Ectodermal cell (in vitro differentiated cells): ENCODE results near the gene HOXB2.
A peak's percentile ranks its signal among the peaks of the same experiment; 100 is the strongest.
"Not testable (repeated sequence)": the region's sequence is repeated elsewhere in the genome, so short reads cannot be mapped to it uniquely, and the experiment has no call there.

ENCODE experiments used
- H3K27ac ChIP-seq: 2 replicates; pipeline ENCODE4 v1.7.0; 2013; ENCODE audit warnings: mild to moderate bottlenecking, low read depth, low read length; ENCODE audit not compliant: insufficient read depth, poor library complexity, severe bottlenecking
- H3K27me3 ChIP-seq: 2 replicates; pipeline ENCODE4 v1.7.0; 2013; ENCODE audit warnings: mild to moderate bottlenecking, low read length; ENCODE audit not compliant: insufficient read depth, control insufficient read depth, poor library complexity, severe bottlenecking
- H3K36me3 ChIP-seq: one replicate; pipeline ENCODE4 v1.7.0; 2013; ENCODE audit warnings: low read length; ENCODE audit not compliant: control insufficient read depth, insufficient read depth
- H3K4me1 ChIP-seq: one replicate; pipeline ENCODE4 v1.7.0; 2013; ENCODE audit warnings: low read length; ENCODE audit not compliant: control insufficient read depth, insufficient read depth
- H3K4me3 ChIP-seq: 2 replicates; pipeline ENCODE4 v1.7.0; 2013; ENCODE audit warnings: low read depth, low read length, control low read depth; ENCODE audit not compliant: insufficient read depth
- H3K9me3 ChIP-seq: 2 replicates; pipeline ENCODE4 v1.7.0; 2013; ENCODE audit warnings: mild to moderate bottlenecking, low read length, moderate library complexity; ENCODE audit not compliant: control insufficient read depth
- WGBS, 2 experiments: methylation state at CpG; one replicate each; pipeline ENCODE4 v1.1.7; 2013; ENCODE audit warnings: missing lambda C conversion rate in 2 of 2; 5-methylcytosine and 5-hydroxymethylcytosine counted together

HOXB2 gene

DNA sequence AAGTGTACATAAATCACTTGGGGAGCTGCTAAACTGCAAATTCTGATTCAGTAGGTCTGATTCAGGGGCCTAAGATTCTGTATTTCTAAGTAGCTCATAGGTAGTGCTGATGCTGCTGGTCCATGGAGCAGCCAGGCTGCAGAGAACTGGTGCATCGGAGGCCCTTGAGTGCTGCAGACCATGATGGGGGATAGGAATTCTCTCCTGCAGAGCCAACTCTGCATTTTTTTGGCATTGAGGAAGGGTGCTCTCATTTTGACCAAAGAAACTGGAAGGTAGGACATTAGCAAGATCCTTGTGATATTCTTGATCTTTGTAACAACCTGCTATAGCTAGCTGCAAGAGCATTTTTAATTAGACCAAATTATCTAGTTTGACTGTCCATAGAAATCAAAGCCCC is 4.7 kb downstream of the HOXB2 start:
- Histone ChIP-seq H3K36me3 (no peaks in the 10 kb centered on the region), H3K9me3 (no peaks in the 10 kb centered on the region), H3K27me3 (peaks cover 90% of the 10 kb centered on the region), H3K4me1 (no peaks in the 10 kb centered on the region), H3K27ac (no peak overlapping the region), H3K4me3 (no peak overlapping the region)
- WGBS, 2 experiments: 49 to 64% methylated on average over 1 of the region's 1 CpG

DNA sequence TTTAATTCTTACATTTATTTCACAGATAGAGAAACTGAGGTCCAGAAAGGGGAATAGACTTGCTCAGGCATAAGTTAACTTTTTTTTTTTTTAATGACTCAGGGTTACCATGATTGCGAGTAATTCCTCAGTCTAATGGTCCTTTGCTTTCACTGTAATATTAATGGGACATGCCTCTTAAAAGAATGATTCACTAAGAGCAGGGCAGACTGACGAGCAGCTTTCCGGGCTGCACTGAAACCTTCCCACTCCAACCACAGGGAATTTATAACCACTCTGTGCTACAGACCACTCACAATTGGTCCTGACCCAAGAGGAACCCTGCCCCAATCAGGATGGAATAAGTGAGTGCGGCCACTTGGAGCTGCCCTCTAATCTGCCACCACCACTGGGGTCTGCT is 5.7 kb downstream of the HOXB2 start:
- peaks cover 83% of the 10 kb centered on the region for H3K27me3 ChIP-seq
- WGBS, 2 experiments: 87 to 91% methylated on average over 4 of the region's 4 CpGs
- no peaks in the 10 kb centered on the region for H3K4me1 ChIP-seq
- H3K9me3 ChIP-seq: no peaks in the 10 kb centered on the region
- no peak overlapping the region for H3K27ac ChIP-seq
- H3K36me3 ChIP-seq: no peaks in the 10 kb centered on the region
- H3K4me3 ChIP-seq: no peak overlapping the region

DNA sequence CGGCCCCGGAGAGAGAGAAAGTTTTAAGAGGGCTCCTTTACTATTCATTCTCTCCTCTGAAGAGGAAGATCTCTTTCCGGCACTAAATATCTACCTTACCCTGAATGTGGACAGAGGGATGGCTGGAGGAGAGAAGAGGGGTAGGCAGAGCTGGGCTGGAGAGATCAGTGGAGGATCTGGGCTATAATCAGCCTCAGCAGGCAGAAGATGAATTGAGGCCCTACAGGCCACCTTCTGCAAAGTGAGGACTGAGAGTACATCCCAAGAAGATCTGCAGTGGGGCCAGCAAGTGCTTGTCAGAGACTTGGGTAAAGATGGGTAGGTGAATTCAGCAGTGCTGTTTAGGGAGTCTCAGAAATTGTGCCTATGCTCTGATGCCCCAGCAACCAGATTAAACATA is 7.6 kb downstream of the HOXB2 start:
- Histone ChIP-seq H3K9me3 (no peaks in the 10 kb centered on the region), H3K27ac (no peak overlapping the region)

DNA sequence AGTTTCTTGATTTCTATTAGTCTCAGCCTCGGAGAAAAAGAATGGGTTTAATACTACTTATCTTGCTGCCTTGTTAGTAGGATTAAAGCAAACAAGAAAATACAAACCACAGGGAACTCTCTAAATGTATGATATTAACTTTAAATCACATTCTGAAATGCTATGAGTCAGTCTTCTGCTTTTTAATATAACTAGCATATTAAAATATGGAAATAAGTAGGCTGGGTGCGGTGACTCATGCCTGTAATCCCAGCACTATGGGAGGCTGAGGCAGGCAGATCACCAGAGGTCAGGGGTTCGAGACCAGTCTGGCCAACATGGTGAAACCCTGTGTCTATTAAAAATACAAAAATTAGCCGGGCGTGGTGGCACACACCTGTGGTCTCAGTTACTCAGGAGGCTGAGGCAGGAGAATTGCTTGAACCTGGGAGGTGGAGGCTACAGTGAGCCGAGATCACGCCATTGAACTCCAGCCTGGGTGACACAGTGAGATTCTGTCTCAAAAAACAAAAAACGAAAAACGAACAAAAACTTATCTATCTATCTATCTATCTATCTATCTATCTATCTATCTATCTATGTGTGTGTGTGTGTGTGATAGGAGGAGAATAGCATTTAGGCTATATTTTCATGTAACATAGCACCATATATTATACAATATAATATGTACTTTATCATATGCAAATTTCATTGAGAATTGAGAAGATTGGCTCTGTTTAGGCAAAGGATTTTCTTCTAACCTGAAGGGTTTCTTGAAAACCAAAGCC is 8.9 kb downstream of the HOXB2 start:
- H3K27me3 ChIP-seq: peaks cover 82% of the 10 kb centered on the region
- H3K4me3 ChIP-seq, H3K36me3 ChIP-seq, H3K27ac ChIP-seq, H3K9me3 ChIP-seq, H3K4me1 ChIP-seq: not testable (repeated sequence)
- WGBS, 2 experiments: 93 to 94% methylated on average over 7 of the region's 9 CpGs

More for the DNA sequence above, 7.6 kb downstream of the HOXB2 start:
- Histone ChIP-seq H3K4me1 (no peaks in the 10 kb centered on the region), H3K27me3 (peaks cover 82% of the 10 kb centered on the region), H3K4me3 (no peak overlapping the region), H3K36me3 (no peaks in the 10 kb centered on the region)
- WGBS, 2 experiments: 96 to 97% methylated on average over 2 to 3 of the region's 3 CpGs

DNA sequence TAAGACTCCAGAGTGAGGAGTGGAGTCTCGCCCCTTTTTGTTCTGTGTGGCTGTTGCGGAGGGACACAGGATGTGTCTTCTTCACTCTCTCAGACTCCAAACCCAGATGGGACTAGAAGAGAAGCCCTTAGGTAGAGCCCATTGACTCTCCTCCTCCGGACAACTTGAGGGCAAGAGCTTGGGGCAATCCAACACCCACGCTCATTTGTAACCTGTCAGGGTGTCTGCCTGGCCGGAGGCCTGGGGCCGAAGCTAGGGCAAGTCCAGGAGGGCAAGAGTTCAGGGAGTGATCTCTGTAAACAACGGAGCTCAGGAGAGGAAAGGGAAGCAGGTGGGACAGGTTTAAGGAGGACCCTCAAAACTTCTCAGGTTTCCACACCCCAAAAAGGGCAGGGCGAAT is 12.6 kb downstream of the HOXB2 start:
- Histone ChIP-seq H3K4me1 (peaks cover 27% of the 10 kb centered on the region), H3K36me3 (no peaks in the 10 kb centered on the region), H3K4me3 (no peak overlapping the region), H3K27me3 (peaks cover 85% of the 10 kb centered on the region), H3K9me3 (no peaks in the 10 kb centered on the region), H3K27ac (no peak overlapping the region)
- WGBS, 2 experiments: 80 to 84% methylated on average over 8 of the region's 8 CpGs

DNA sequence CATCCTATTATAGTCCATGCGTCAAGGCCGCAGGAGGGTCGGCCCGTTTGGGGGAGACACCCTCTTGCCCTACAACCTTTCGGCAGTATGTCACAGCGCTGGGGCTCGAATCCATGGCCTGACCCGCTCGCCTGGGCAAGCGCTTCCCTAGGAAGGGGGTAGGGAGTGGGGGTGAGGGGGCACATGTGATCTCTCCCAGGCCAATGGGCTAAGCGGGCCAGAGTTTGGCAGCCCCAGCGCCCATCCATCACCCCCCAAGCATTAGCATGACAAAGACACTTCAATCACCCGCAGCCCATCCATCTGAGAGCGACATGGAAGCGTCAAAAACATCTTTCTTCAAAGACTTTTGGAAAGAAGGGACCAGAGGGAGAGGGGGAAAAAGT is 14.0 kb downstream of the HOXB2 start, which contains the start of gene HOXB1:
Gene HOXB1, minus strand, starts transcription at position 125 of the 386 bp plus-strand sequence. Its CDS starts 107 bp downstream, at position 18.
- Histone ChIP-seq H3K4me3 (peak within 1 kb of the TSS; percentile 12), H3K27me3 (peaks cover 91% of the 10 kb centered on the region)
- 3% methylated on average over 15 of the region's 15 CpGs for WGBS, 2 experiments

DNA sequence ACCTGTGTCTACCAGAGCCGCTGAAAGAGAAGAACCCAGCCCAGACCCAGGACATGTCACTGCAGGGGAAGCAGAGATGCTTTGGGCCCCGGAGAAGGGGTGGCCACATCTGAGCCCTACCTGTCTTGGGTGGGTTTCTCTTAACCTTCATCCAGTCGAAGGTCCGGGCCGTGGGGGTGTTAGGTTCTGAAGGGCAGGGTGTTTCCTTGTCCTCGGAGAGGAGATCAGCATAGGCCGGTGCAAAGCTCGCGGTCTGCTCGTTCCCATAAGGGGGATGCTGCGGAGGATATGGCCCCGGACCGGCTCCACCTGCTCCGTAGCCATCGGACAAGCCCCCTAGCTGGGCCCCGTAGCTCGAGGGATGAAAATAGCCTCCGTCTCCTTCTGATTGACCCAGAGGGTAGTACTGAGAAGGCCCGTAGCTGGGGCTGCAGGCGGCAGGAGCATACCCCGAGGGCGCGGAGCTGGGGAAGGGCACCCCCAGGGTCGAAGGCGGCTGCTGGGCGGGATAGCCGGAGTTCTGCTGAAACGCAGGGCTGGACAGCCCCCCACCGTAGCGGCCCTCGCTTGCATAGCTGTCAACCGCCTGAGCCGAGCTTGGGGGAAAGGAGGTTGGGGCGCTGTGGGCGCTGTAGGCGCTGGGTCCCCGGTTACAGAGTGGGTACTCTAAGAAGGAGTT is 14.6 kb downstream of the HOXB2 start:
- no peaks in the 10 kb centered on the region for H3K9me3 ChIP-seq
- 26 to 29% methylated on average over 37 of the region's 37 CpGs for WGBS, 2 experiments
- H3K27me3 ChIP-seq: peaks cover 91% of the 10 kb centered on the region
- H3K27ac ChIP-seq: no peak overlapping the region
- peaks cover 32% of the 10 kb centered on the region for H3K4me1 ChIP-seq
- H3K4me3 ChIP-seq: peak overlapping the region; percentile 12
- no peaks in the 10 kb centered on the region for H3K36me3 ChIP-seq

More for the DNA sequence above, 14.0 kb downstream of the HOXB2 start, which contains the start of gene HOXB1:
- H3K36me3 ChIP-seq: no peaks in the 10 kb centered on the region
- H3K9me3 ChIP-seq: no peaks in the 10 kb centered on the region
- H3K4me1 ChIP-seq: peaks cover 32% of the 10 kb centered on the region
- H3K27ac ChIP-seq: peak within 1 kb of the TSS; percentile 60

DNA sequence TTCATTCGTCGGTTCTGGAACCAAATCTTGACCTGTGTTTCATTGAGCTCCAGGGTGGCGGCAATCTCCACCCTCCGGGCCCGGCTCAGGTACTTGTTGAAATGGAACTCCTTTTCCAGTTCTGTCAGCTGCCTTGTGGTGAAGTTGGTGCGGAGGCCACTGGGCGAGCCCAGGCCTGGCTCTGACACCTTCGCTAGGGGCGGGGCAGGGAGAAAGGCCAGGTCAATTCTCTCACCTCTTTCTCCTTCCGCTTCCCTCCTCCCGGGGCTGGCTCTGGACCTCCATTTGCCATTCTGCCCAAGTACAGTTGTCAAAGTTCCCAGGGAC is 15.3 kb downstream of the HOXB2 start:
- peak overlapping the region; percentile 11 for H3K4me3 ChIP-seq
- H3K9me3 ChIP-seq: no peaks in the 10 kb centered on the region
- peaks cover 97% of the 10 kb centered on the region for H3K27me3 ChIP-seq
- H3K36me3 ChIP-seq: no peaks in the 10 kb centered on the region
- 70 to 71% methylated on average over 11 of the region's 11 CpGs for WGBS, 2 experiments
- H3K27ac ChIP-seq: no peak overlapping the region
- peaks cover 32% of the 10 kb centered on the region for H3K4me1 ChIP-seq

DNA sequence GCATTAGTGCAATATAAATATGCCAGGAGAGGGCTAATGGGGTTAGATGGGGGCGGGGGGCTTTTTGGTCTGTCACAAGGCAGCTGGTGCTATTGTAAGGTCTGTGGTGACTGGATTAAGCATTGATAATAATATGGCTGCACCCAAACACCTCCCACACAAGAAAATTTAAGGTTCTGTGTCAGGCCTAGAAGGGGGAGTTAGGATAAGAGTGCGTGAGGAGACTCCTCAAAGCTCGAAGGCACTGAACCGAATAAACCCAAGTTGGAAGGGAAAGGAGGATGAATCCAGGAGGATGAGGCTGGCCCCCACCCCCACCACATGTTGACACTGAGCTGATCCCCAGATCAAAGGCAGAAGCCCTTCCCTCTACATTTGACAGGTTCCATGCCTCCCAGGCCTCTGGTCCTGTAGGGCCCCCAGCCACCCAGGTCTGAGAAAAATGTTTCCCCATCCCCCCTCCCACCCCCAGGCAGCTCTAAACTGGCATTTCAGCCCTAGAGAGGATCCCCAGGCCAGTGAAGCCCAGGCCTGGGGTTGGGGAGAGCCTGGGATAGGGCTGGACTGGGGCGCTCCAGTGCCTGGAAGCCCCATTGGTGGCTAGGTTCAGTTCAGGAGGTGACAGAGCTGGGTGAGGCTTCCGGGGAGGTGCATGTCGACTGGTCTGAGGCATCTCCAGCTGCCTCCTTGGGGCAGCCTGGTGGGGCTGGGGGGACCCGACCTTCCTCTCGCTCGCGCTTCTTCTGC is 15.8 kb downstream of the HOXB2 start:
- Histone ChIP-seq H3K36me3 (no peaks in the 10 kb centered on the region), H3K9me3 (no peaks in the 10 kb centered on the region), H3K4me1 (peaks cover 32% of the 10 kb centered on the region), H3K27me3 (peaks cover 98% of the 10 kb centered on the region), H3K4me3 (no peak overlapping the region), H3K27ac (no peak overlapping the region)
- 68 to 72% methylated on average over 11 of the region's 11 CpGs for WGBS, 2 experiments
